HG03159 (cell line): ENCODE measurements around the gene FCRL2.
"Not testable (repeated sequence)": the region's sequence is repeated elsewhere in the genome, so short reads cannot be mapped to it uniquely, and the experiment has no call there.

Experiments
- ATAC-seq: cut with Tn5 transposase; IDR thresholded peaks from one replicate; pipeline ENCODE4 v1.9.1; 2021; ENCODE audit warnings: mild to moderate bottlenecking, moderate library complexity; ENCODE audit not compliant: unreplicated experiment

FCRL2 gene

DNA sequence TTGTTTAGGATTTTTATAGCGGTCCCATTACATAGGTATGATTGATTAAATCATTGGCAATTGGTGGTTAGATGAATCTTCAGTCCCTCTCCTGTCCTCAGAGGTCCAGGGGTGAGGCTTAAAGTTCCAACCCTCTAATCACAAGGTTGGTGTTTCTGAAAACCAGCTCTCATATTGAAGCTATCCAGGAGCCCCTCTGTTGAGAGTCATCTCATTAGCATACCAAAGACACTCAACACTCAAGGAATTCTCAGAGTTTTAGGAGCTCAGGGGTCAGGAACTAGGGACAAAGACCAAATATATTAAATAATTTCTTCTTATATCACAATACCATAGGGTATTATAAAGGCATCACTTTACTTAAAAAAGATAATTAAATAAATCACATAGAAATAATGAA lies 23.3 kb downstream of the FCRL2 start:
- no peak for ATAC-seq

GRCh38 chr1:157751283-157751682 lies 25.6 kb downstream of the FCRL2 start:
- ATAC-seq = no peak

GRCh38 chr1:157748262-157748817 lies 28.6 kb downstream of the FCRL2 start:
- ATAC-seq = no peak

DNA sequence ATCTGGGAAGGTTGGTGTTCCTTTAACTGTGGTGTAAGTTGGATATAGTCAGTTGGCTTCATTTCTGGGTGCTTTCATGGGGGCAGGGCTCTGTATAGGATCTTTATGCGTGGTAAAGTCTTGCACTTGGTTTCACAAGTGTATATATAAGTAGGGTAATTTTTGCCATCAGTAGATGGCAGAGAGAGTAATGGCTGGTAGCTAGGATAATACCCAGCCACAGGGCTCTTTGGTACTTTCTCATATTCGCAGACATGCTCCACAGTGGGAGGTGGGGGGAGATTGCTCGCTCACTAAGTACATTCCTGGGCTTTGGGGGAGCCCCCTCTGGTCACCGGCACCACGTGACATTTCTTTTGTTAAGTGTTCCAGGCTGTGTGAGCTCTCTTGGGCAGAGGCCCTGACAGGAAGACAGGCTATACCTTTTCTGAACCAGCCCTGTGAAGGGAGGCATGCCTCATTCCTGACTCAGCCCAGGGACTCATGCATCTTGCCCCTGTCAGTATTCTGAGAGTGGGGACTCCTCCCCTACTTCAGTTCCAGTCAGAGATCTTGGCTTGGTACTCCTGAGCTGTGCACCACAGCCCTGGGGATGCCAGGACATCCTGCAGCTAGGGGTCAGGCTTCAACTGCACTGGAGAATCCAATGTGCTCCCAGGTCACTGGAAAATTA lies 37.6 kb downstream of the FCRL2 start:
- no peak for ATAC-seq

DNA sequence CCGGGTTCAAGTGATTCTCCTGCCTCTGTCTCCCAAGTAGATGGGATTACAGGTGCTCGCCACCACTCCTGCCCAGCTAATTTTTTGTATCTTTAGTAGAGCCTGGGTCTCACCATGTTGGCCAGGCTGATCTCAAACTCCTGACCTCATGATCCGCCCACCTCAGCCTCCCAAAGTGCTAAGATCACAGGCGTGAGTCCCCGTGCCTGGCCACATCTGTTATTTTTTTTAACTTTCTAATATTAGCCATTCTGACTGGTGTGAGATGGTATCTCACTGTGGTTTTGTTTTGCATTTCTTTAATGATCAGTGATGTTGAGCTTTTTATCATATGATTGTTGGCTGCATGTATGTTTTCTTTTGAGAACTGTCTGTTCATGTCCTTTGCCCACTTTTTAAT lies 40.9 kb downstream of the FCRL2 start:
- not testable (repeated sequence) for ATAC-seq

GRCh38 chr1:157734321-157734720 lies 42.6 kb downstream of the FCRL2 start:
- ATAC-seq = no peak

GRCh38 chr1:157732755-157733154 lies 44.2 kb downstream of the FCRL2 start:
- no peak for ATAC-seq

GRCh38 chr1:157725221-157725577 lies 51.7 kb downstream of the FCRL2 start:
- ATAC-seq = no peak

- no peak for ATAC-seq
Measured at GRCh38 chr1:157724537-157725220, 52.3 kb downstream of the FCRL2 start.

DNA sequence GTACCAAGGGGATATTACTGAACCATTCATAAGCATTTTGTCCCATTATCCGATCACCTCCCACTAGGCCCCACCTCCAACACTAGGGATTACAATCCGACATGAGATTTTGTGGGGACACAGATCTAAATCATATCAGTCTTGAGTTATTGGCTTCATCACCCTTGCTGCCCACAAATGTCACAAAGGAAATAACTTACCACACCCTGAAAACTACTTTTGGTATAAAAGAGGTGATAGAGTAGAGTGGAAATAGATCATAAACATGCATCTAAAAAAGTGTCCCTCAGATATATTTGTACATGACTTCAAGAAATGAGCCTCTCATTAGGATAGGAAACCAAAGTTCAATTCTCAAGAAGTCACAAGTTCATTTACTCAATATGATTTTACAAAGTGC lies 53.8 kb downstream of the FCRL2 start:
- no peak for ATAC-seq

GRCh38 chr1:157721985-157722384 lies 54.9 kb downstream of the FCRL2 start:
- no peak for ATAC-seq

GRCh38 chr1:157715736-157716135 lies 61.2 kb downstream of the FCRL2 start:
- ATAC-seq = no peak

GRCh38 chr1:157711802-157712201 lies 65.1 kb downstream of the FCRL2 start:
- no peak for ATAC-seq

GRCh38 chr1:157704878-157705277 lies 72.1 kb downstream of the FCRL2 start:
- ATAC-seq = no peak

DNA sequence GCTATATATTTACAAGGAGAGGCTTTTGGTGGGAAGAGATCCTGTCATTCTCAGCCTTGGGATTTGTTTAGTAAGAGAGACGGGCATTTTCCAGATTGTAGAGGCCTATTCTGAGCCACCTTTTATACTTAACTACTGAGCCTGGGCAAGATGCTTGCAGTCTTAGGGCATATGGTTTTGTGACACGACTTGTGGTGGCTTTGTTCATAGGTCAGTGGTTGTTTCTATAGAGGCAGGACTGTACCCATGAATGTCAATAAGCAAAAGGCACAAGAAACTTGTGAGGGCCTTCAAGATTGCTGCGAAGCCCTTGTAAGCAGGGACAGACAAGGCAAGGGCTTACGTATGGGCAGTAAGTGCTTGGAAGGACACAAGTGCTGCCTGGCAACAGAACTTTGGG lies 73.0 kb downstream of the FCRL2 start:
- no peak for ATAC-seq

DNA sequence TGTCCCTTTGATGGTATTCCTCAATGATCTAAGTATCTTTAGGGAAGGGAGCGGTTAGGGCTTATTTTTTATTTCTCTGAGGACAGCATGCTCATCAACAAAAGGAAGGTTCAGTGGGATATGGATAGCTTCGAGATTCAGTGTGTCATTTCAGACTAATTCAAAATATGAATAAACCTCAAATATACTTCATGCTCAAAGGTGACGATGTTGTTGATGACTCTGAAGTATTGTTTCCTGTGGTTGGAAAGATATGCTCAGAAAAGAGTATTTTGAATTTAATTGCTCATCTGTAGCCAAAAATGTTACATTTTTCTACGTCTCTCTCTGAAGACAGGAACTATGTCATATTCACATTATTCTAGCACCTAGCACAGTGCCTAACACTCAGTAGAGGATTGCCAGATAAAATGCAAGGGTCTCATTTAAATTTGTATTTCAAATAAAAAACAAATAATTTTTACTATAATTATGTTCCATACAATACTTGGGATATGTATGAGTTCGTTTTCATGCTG lies 74.6 kb downstream of the FCRL2 start:
- ATAC-seq = no peak

GRCh38 chr1:157700732-157701131 lies 76.2 kb downstream of the FCRL2 start, which contains the start of gene FCRL3:
FCRL3 (minus strand) TSS chr1:157700769; CDS start chr1:157700489, 280 bp downstream.
- ATAC-seq = no peak

DNA sequence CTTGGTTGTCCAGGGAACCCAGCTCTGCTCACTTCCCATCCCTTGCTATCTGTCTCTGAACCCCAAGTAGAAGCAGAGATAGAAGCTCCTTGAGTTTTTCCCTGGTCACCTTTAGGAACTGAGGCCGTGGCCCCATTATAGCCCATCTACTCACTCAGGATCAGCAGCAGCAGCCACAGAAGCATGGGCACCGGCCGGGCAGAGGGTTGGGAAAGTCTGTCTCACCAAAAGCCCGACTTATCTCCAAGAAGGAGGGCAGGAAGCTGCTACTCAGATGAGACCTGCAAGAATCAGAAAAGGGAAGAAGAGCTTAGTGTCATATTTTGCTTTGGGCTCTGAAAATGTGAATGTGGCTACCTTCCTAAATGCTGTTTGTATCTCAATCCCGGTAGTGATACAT lies 76.6 kb downstream of the FCRL2 start:
- no peak for ATAC-seq

GRCh38 chr1:157697781-157698569 lies 79.0 kb downstream of the FCRL2 start:
- ATAC-seq = no peak

DNA sequence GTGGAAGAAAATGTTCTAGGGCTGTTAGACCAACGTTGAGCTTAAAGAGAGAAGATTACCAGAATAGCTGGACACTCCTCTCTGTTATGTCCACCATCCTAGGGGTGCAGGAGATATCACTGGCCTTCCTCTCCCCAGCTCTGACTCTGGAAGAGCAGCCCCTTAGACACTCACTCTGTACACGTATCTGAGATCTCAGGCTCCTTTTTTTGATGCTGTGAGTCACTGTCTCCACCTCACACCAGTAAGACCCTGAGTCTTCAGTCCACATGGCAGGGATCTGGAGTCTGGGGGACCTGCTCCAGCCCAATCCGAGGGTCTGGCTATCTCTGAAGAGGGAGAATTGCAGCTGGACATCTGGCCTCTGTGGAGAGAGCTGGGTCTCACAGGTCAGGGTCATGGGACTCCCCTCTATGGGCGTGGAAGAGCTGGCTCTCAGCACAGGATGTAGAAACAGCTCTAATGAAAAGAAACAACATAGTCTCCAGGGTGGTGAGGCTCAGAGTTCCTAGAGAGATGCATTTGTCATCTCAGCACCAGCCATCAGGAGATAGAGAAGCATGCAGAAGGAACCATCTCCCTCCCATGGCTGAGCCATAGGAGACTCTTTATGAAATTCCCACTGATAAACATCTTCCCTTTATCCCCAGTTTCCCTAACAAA lies 79.8 kb downstream of the FCRL2 start:
- no peak for ATAC-seq
